Ishikawa (cell line): ENCODE data around the gene ZNF527.

Experiments used
- CEBPB ChIP-seq: IDR thresholded peaks from 2 replicates; pipeline ENCODE4 v1.6.1; 2012
- CREB1 ChIP-seq: IDR thresholded peaks from 2 replicates; pipeline ENCODE4 v1.6.1; 2012; ENCODE audit warnings: low read depth
- EGR1 ChIP-seq: IDR thresholded peaks from 2 replicates; pipeline ENCODE4 v1.6.1; 2012
- EP300 ChIP-seq: IDR thresholded peaks from 2 replicates; pipeline ENCODE4 v1.6.1; 2012; ENCODE audit warnings: borderline replicate concordance
- FOXM1 ChIP-seq: IDR thresholded peaks from 2 replicates; pipeline ENCODE4 v1.6.1; 2012; ENCODE audit warnings: low read depth, borderline replicate concordance
- MAX ChIP-seq: IDR thresholded peaks from 2 replicates; pipeline ENCODE4 v1.6.1; 2012
- NFIC ChIP-seq: IDR thresholded peaks from 2 replicates; pipeline ENCODE4 v1.6.1; 2012
- RAD21 ChIP-seq: IDR thresholded peaks from 2 replicates; pipeline ENCODE4 v1.6.1; 2012; ENCODE audit warnings: low read depth
- REST ChIP-seq: IDR thresholded peaks from 2 replicates; pipeline ENCODE4 v1.6.1; 2012; ENCODE audit warnings: low read depth, mild to moderate bottlenecking
- TAF1 ChIP-seq: IDR thresholded peaks from 2 replicates; pipeline ENCODE4 v1.6.1; 2012; ENCODE audit warnings: low read depth, mild to moderate bottlenecking
- TCF12 ChIP-seq: IDR thresholded peaks from 2 replicates; pipeline ENCODE4 v1.6.1; 2012; ENCODE audit warnings: low read depth
- TEAD4 ChIP-seq: IDR thresholded peaks from 2 replicates; pipeline ENCODE4 v1.6.1; 2012
- USF1 ChIP-seq: IDR thresholded peaks from 2 replicates; pipeline ENCODE4 v1.6.1; 2012
- YY1 ChIP-seq: IDR thresholded peaks from 2 replicates; pipeline ENCODE4 v1.6.1; 2012; ENCODE audit warnings: low read depth
- ZBTB7A ChIP-seq: IDR thresholded peaks from 2 replicates; pipeline ENCODE4 v1.6.1; 2012; ENCODE audit warnings: low read depth

Gene ZNF527

GRCh38 chr19:37389234-37389633 is 18.3 kb downstream of the ZNF527 start:
- TF ChIP-seq CREB1: no peak
- TF ChIP-seq NFIC: no peak
- TF ChIP-seq TCF12: no peak

- TF ChIP-seq CEBPB: no peak
- no peak for TF ChIP-seq REST
- TF ChIP-seq RAD21: no peak
- no peak for TF ChIP-seq TCF12
- no peak for TF ChIP-seq MAX
- TF ChIP-seq YY1: no peak
- no peak for TF ChIP-seq EGR1
- TF ChIP-seq CREB1: no peak
- no peak for TF ChIP-seq FOXM1
Observed at GRCh38 chr19:37401078-37401477, 30.2 kb downstream of the ZNF527 start.

- TF ChIP-seq USF1 (no peak), NFIC (no peak), TEAD4 (no peak), ZBTB7A (no peak), FOXM1 (no peak), YY1 (no peak), TCF12 (no peak), CREB1 (no peak), EP300 (no peak), REST (no peak), MAX (no peak), EGR1 (no peak), RAD21 (no peak), TAF1 (no peak), CEBPB (no peak)
Observed at GRCh38 chr19:37403403-37403802, 32.5 kb downstream of the ZNF527 start.

GRCh38 chr19:37412700-37413099 is 41.8 kb downstream of the ZNF527 start:
- TF ChIP-seq NFIC (no peak), MAX (no peak), FOXM1 (no peak), TAF1 (no peak), EGR1 (no peak), CEBPB (no peak), REST (no peak), CREB1 (no peak)

- TF ChIP-seq MAX (no peak), USF1 (0 out of 2 replicates have a peak, but pooled peaks have one; percentile 18), NFIC (no peak)
Observed at GRCh38 chr19:37413313-37414084, 42.6 kb downstream of the ZNF527 start.
